DMS53 (cell line): ENCODE measurements around the gene FZR1.

ENCODE experiments used
- DNase-seq: peaks from one replicate; lab custom pipeline; 2025; lab: John Stamatoyannopoulos, UW

FZR1 gene

GRCh38 chr19:3474010-3474409 is 32.1 kb upstream of the FZR1 start:
- no peak for DNase-seq

GRCh38 chr19:3474614-3475013 is 31.5 kb upstream of the FZR1 start:
- no peak for DNase-seq

- no peak for DNase-seq
These were observed 30.7 kb upstream of the FZR1 start for GRCh38 chr19:3475449-3475848.

GRCh38 chr19:3476830-3477229 is 29.3 kb upstream of the FZR1 start:
- DNase-seq, result no peak

DNA sequence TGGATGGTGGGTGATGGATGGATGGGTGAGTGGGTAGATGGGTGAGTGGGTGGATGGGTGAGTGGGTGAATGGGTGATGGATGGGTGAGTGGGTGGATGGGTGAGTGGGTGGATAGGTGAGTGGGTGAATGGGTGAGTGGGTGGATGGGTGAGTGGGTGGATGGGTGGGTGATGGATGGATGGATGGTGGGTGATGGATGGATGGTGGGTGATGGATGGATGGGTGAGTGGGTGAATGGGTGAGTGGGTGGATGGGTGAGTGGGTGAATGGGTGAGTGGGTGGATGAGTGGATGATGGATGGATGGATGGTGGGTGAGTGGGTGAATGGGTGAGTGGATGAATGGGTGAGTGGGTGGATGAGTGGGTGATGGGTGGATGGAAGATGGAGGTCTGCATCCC is 28.6 kb upstream of the FZR1 start:
- DNase-seq, result no peak

GRCh38 chr19:3477951-3478350 is 28.2 kb upstream of the FZR1 start:
- DNase-seq, result no peak

- DNase-seq, result no peak
These were observed 27.5 kb upstream of the FZR1 start for GRCh38 chr19:3478409-3479176.

DNA sequence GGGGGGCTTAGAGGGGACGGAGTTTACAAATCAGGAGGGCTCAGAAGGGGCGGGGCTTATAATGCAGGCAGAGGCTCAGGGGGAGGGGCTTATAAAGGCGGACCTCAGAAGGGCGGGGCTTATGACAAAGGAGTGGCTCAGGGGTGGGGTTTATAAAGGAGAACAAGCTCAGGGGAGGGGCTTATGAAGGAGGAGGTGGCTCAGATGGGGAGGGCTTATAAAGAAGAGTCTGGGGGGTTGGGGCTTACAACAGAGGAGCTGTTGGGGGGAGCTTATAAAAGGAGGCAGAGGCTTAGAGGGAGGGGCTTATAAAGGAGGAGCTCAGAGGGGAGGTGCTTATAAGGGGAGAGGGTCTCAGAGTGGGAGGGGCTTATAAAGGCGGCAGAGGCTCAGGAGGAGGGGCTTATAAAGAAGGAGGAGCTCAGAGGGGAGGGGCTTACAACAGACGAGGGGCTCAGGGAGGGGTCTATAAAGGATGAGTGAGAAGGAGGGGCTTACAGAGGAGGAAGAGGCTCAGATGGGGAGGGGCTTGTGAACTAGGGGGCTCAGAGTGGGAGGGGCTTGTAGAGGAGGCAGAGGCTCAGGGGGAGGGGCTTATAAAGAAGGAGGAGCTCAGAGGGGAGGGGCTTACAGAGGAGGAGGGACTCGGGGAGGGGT is 26.8 kb upstream of the FZR1 start:
- DNase-seq, result peak; percentile 50

DNA sequence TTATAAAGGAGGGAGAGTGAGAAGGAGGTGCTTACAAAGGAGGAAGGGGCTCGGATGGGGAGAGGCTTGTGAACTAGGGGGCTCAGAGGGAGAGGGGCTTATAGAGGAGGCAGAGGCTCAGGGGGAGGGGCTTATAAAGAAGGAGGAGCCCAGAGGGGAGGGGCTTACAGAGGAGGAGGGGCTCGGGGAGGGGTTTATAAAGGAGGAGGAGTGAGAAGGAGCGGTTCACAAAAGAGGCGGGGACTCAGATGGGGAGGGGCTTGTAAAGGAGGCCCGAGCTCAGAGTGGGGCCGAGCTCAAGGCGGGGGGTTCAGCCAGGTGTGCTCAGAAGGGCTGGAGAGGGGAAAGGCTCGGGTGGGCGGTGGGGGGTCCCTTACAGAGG is 26.3 kb upstream of the FZR1 start:
- DNase-seq, result peak; percentile 50

DNA sequence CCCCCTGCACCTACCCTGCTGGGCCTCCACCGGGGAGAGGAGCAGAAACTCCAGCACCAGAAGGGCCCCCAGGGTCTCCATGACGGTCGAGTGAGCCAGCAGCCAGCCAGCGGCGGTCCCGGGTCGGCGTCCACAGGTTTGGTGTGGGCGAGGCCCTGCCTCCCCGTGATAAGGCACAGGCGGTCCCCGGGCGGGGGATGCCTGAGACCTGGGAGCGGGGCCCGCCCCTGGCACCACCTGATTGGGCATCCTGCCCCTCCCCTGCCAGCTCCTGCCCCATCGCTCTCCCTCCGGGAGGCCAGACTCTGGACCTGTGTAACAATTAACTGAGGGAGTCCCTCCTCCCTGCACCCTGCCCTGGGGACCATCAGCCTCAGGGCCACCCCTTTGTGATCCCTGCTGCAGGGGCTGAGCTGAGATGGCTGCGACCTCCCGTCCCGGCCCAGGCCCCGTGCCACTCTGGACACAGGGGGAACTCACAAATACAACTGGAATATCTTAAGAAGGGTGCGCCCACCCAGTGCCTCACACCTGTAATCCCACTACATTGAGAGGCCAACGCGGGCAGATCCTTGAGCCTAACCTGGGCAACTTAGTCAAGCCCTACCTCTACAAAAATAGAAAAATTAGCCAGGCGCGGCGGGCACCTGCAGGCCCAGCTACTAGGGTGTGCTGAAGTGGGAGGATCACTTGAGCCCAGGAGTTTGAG is 25.6 kb upstream of the FZR1 start, which contains the start of gene SMIM24:
TSS of gene SMIM24 (minus strand) at position 143 of the 709 bp plus-strand sequence. CDS start at position 81, 62 bp downstream.
- DNase-seq, result no peak

DNA sequence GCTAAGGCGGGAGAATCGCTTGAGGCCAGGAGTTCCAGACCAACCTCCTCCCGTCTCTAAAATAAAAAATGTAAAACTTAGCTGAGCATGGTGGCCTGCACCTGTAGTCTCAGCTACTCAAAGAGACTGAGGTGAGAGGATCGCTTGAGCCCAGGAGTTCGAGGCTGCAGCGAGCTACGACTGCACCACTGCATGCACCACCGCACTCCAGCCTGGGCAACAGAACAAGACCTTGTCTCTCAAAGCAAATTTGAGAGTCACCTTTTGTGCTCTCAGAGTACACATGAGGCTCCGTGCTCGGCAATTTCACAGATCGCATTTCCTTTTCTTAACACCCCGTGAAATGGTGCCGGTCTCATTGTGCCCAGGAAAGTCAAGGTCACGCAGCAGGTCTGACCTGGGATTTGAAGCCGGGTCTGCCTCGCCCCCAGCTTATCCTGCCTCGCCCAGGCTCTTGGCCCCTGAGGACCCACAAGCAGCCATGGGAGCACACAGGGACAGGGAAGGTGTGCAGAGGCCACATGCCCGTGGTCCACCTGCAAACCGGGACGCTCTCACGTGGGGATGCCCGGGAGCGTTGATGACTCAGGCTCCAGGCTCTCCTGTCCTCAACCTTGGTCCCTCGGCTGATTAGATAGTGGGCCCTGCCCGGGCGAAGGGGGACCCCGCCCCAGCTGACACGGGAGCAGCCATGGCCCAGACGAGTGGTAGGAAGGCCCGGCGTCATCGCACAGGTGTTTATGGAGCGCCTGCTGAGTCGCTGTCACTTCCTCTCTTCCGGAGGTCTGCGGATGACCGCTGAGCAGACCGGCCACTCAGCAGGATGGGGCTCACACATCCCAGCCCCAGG is 24.6 kb upstream of the FZR1 start:
- DNase-seq, result peak; percentile 30

DNA sequence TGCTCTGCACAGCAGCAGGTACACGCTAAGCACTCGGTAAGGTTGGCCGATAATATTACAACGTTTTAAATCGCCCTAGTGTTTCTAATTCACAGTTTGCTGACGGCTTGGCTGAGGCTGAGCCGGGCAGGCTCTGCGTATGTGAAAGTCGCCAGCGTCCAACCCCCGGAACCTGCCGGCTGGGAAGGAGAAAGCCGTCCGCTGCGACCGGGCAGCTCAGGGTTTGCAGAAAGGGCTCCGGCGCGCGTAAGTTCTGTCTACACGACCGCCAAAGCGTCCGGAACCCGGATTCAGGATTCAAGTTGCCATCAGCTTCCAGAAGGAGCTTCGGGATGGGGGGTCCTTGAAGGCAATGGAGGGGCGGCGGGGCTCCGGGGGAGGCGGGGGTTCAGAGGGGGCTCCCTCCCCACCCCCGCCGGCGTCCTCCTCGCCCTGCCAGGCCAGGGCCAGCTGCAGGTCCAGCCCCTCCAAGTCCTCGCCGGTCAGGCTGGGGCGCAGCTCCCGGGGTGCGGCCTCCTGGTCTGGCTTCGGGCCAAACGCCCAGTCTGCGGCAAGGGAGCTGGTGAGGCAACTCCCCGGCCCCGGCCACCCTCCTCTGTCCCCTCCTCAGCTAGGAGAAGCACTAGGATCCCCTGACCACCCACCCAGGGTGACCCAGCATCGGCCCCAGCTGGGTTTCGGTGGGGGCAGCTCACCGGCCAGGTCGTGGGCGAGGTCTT is 23.4 kb upstream of the FZR1 start:
- peak; percentile 72 for DNase-seq

DNA sequence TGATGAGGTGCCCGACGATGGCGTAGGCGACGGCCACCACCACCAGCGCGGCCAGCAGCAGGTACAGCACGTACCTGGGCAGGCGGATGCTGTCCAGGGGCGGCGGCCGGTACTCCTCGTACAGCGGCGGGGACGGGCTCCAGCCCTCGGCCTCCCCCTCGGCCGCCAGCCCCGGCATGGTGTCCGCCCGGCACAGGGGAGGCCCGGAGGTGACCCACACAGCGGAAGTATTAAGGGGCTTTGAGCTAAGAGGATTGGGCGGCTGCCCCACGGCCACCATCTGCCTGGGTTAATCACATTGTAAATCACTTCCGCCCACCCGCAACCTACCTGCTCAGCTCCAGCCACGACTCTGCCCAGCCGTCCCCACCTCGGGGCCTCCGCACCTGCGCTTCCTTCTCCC is 22.9 kb upstream of the FZR1 start, which contains the start of gene SMIM44:
TSS of gene SMIM44 (minus strand) at position 216 of the 403 bp plus-strand sequence. CDS start at position 178, 38 bp downstream.
- peak; percentile 78 for DNase-seq

DNA sequence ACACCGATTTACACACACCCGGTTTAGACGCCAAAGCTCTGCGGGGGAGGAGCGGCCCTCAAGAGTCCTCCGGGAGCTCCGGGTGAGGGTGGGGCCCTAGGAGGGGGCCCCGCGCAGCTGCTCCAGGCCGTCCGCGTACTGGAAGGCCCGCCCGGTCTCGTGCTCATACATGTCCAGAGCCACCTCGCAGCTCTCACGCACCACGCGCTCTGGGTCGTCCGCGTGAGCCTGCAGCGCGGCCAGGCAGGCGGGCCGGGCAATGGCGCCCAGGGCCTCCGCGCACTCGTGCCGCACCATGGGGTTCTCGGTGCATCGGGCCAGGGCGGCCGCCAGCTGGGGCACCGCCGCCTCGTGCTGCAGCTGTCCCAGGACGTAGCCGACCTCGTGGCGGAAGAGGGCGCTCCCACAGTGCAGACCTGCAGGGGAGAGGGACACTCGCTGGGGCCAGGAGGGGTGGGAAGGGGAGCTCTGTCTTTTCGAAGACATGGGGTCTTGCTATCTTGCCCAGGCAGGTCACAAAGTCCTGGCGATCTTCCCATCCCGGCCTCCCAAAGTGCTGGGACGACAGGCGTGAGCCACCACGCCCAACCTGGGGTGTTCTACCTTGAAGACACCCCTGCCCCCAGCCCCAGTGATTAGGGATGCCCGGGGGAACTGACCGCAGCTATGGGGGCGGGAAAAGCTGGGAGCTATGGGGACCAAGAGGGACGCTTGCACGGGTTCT is 14.6 kb upstream of the FZR1 start:
- no peak for DNase-seq

DNA sequence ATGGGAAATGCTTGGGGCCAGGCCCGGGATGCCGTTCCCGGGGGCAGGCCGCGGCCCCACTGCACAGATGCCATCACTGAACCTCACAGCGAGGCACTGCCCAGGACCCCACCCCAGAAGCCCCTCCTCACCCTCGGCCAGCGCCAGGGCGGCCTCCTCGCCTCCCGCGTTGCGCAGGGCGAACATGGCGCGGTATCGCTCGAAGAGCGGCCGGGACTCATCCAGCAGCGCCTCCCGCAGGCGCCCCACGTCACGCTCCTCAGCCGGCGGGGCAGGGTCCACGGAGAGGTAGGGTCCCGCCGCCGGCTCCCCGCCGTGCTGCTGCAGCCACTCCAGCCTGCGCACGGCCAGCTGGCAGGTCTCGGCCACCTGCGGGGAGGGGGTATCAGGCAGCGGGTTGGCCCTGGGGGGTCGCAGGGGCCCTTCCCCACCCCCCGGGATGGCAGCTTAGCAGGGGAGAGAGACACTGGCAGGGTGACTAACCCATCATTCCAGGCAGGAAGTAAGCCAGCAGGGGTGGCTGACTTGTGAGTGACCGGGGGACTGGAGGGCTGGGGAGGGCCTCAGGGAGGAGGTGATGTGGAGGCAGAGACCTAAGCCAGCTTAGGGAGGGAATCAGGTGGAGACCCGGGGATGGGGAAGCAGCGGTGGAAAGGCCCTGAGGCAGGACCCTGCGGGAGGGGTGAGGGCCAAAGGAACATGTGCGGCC is 13.8 kb upstream of the FZR1 start:
- no peak for DNase-seq

DNA sequence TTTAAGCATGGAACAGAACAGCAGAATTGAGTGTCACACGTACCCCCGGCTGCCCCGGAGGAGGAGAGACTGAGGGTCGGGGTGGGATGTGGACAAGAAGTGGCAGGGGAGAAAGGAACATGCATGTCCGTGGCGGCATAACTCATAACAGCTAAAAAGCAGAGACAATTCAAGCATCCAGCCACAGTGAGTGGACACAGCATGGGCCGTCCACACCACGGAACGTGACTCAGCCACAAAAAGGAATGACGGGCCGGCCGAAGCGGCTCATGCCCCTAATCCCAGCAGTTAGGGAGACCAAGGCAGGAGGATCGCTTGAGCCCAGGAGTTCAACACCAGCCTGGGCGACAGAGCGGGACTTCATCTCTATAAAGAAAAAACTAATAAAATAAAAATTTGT is 13.2 kb upstream of the FZR1 start:
- DNase-seq, result no peak

GRCh38 chr19:3493651-3494050 is 12.5 kb upstream of the FZR1 start:
- no peak for DNase-seq

- peak; percentile 30 for DNase-seq
These were observed 12.1 kb upstream of the FZR1 start for GRCh38 chr19:3494051-3494450.

DNA sequence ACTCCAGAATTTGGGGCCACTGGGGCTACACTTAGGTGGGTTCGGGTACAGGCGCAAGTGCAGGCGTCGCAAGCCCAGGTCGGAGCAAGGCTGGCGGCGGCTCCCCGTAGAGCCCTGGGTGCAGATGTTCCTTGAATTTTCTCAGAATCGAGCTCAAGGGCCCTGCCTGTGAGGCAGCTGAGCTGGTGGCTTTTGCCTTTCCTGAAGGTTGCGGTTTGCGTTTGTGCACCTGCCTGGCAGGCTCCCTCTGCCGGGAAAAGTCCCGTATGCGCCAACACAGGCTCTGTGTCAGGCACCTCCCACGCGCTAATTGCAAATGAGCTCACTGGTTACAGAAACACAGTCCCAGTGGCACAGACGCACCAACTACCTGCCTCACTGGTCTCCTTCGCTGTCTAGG is 11.6 kb upstream of the FZR1 start:
- DNase-seq, result peak; percentile 43
